Upper lobe of left lung (tissue), 6 donors: ENCODE measurements around the gene NIPA2. TPM values are rescaled to one million over a fixed set of nuclear protein-coding genes. Genes with fewer than 3 reads are reported as not detected.
"Not testable (repeated sequence)": the region's sequence is repeated elsewhere in the genome, so short reads cannot be mapped to it uniquely, and the experiment has no call there.

Source experiments
- ATAC-seq, 2 donors: fragments of 200-7000 bp; cut with Tn5 transposase; one replicate each; pipeline ENCODE4 v1.9.1; 2022; ENCODE audit warnings: mild to moderate bottlenecking in 2 of 2, moderate library complexity in 2 of 2; ENCODE audit not compliant: low FRiP score in 2 of 2
- DNase-seq, 2 donors: peaks; one replicate each; pipeline ENCODE4 v3.0.0-alpha.2; 2019 to 2020
- H3K27ac ChIP-seq, 4 donors: fragments of 200-600 bp; sonication (generic); one replicate each; pipeline ENCODE4 v1.5.1; 2016 to 2019
- H3K27me3 ChIP-seq, 4 donors: fragments of 200-600 bp; sonication (generic); one replicate each; pipeline ENCODE4 v1.5.1; 2017 to 2019
- H3K36me3 ChIP-seq, 4 donors: fragments of 200-600 bp; sonication (generic); one replicate each; pipeline ENCODE4 v1.5.1; 2016 to 2019
- H3K4me1 ChIP-seq, 4 donors: fragments of 200-600 bp; sonication (generic); one replicate each; pipeline ENCODE4 v1.5.1; 2018 to 2019
- H3K4me3 ChIP-seq, 4 donors: fragments of 200-600 bp; sonication (generic); one replicate each; pipeline ENCODE4 v1.5.1; 2017 to 2019; ENCODE audit warnings: mild to moderate bottlenecking in 2 of 4, moderate library complexity in 1 of 4
- H3K9me3 ChIP-seq, 4 donors: fragments of 200-600 bp; sonication (generic); one replicate each; pipeline ENCODE4 v1.5.1; 2018 to 2019
- EP300 ChIP-seq, 4 donors: sonication (generic); formaldehyde crosslinking; IDR thresholded peaks; one replicate each; pipeline ENCODE4 v1.5.1; 2017; ENCODE audit warnings: antibody characterized with exemption in 4 of 4, control low read depth in 2 of 4
- POLR2A ChIP-seq, 4 donors: fragments of 450-650 bp; IDR thresholded peaks; one replicate each; pipeline ENCODE4 v1.5.1; 2016 to 2017; ENCODE audit warnings: antibody characterized with exemption in 4 of 4, mild to moderate bottlenecking in 2 of 4
- POLR2AphosphoS5 ChIP-seq, 2 donors: sonication (generic); formaldehyde crosslinking; IDR thresholded peaks; one replicate each; pipeline ENCODE4 v1.5.1; 2017; ENCODE audit warnings: antibody characterized with exemption in 2 of 2
- WGBS, 2 donors: methylation state at CpG; one replicate each; pipeline ENCODE4 v1.1.5; 2017 to 2018; 5-methylcytosine and 5-hydroxymethylcytosine counted together
- total RNA-seq, 6 donors: library from RNA; depleted of rRNA in 4 of 6; stranded (reverse); fragments of >200 nt in 4 of 6; gene quantifications; one replicate each; pipeline versions ENCODE4 v1.1.0 to v1.2.1, GENCODE V29; 2016 to 2021
- TF ChIP-seq, protein P1 (sequence below), 6 experiments: fragments of 450-650 bp in 4 of 6; fragments of 200-600 bp in 2 of 6; sonication (generic) in 2 of 6; IDR thresholded peaks; one replicate each; pipeline ENCODE4 v1.5.1; 2016 to 2019; ENCODE audit warnings: antibody characterized with exemption in 6 of 6
- donor health status: DM: no; HTN: no; CAD: no; lungs with moderate emphysema.
- donor health status: DM: no; HTN: yes; CAD: no; lungs with severe emphysema.

The NIPA2 gene
- total RNA-seq, 6 donors from 2014 or later: 23.0 to 55.9 (median 47.5) TPM

- ATAC-seq (no peak), DNase-seq (no peak)
- H3K9me3 ChIP-seq: no peaks in the 10 kb centered on the region
- no peak overlapping the region for H3K4me3 ChIP-seq
- H3K27ac ChIP-seq: no peak overlapping the region
- TF ChIP-seq POLR2A (IDR thresholded peaks at IDR 0.05) (no peak), EP300 (IDR thresholded peaks at IDR 0.05) (no peak), POLR2AphosphoS5 (IDR thresholded peaks at IDR 0.05) (no peak)
- TF ChIP-seq, protein P1, sequence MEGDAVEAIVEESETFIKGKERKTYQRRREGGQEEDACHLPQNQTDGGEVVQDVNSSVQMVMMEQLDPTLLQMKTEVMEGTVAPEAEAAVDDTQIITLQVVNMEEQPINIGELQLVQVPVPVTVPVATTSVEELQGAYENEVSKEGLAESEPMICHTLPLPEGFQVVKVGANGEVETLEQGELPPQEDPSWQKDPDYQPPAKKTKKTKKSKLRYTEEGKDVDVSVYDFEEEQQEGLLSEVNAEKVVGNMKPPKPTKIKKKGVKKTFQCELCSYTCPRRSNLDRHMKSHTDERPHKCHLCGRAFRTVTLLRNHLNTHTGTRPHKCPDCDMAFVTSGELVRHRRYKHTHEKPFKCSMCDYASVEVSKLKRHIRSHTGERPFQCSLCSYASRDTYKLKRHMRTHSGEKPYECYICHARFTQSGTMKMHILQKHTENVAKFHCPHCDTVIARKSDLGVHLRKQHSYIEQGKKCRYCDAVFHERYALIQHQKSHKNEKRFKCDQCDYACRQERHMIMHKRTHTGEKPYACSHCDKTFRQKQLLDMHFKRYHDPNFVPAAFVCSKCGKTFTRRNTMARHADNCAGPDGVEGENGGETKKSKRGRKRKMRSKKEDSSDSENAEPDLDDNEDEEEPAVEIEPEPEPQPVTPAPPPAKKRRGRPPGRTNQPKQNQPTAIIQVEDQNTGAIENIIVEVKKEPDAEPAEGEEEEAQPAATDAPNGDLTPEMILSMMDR (IDR thresholded peaks at IDR 0.05): no peak
- H3K36me3 ChIP-seq: no peaks in the 10 kb centered on the region
- no peaks in the 10 kb centered on the region for H3K4me1 ChIP-seq
- H3K27me3 ChIP-seq: no peaks in the 10 kb centered on the region
Observed at GRCh38 chr15:22796079-22796478, 42.4 kb upstream of the NIPA2 start.

- DNase-seq (no peak), ATAC-seq (no peak)
- Histone ChIP-seq H3K27ac (no peak overlapping the region), H3K4me1 (no peaks in the 10 kb centered on the region), H3K36me3 (no peaks in the 10 kb centered on the region), H3K27me3 (no peaks in the 10 kb centered on the region), H3K4me3 (no peak overlapping the region), H3K9me3 (no peaks in the 10 kb centered on the region)
- 73 to 91% methylated on average over 2 of the region's 2 CpGs for WGBS, 2 donors
- TF ChIP-seq EP300 (IDR thresholded peaks at IDR 0.05) (no peak), POLR2A (IDR thresholded peaks at IDR 0.05) (no peak), POLR2AphosphoS5 (IDR thresholded peaks at IDR 0.05) (no peak)
- TF ChIP-seq, protein P1 (IDR thresholded peaks at IDR 0.05): no peak
Observed at GRCh38 chr15:22799902-22800301, 38.6 kb upstream of the NIPA2 start.

GRCh38 chr15:22803006-22803405 lies 35.5 kb upstream of the NIPA2 start:
- H3K27ac ChIP-seq, H3K36me3 ChIP-seq, H3K9me3 ChIP-seq, H3K4me1 ChIP-seq, ATAC-seq, H3K4me3 ChIP-seq, H3K27me3 ChIP-seq, DNase-seq: not testable (repeated sequence)
- WGBS, 2 donors: 97 to 98% methylated on average over 10 of the region's 10 CpGs

GRCh38 chr15:22806156-22806555 lies 32.3 kb upstream of the NIPA2 start:
- DNase-seq (no peak), ATAC-seq (no peak)
- WGBS, 2 donors: 94 to 96% methylated on average over 11 of the region's 11 CpGs
- TF ChIP-seq EP300 (IDR thresholded peaks at IDR 0.05) (no peak), POLR2AphosphoS5 (IDR thresholded peaks at IDR 0.05) (no peak), POLR2A (IDR thresholded peaks at IDR 0.05) (no peak)
- TF ChIP-seq, protein P1 (IDR thresholded peaks at IDR 0.05): no peak
- Histone ChIP-seq H3K27me3 (no peaks in the 10 kb centered on the region), H3K4me1 (no peaks in the 10 kb centered on the region), H3K36me3 (no peaks in the 10 kb centered on the region), H3K27ac (no peak overlapping the region), H3K4me3 (no peak overlapping the region), H3K9me3 (no peaks in the 10 kb centered on the region)

DNA sequence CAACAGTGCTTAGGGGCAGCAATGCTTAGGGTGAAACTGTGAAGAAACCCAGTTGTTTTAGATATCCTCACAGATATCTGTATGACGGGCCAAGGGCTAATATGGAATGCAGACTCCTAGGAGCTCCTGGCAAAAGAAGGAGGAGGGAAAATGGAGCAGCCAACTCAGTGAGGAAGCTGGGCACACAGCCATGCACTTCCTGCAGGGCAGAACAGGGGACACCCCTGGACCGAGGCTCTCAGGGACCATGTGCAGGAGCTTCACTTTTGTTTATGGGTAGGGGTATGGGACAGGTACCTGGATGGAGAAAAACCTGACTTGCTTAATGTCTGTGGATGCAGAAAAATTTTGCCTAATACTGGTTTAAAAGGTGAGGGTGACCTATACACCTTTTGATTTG lies 31.8 kb upstream of the NIPA2 start:
- Histone ChIP-seq H3K27ac (no peak overlapping the region), H3K4me1 (no peaks in the 10 kb centered on the region), H3K36me3 (no peaks in the 10 kb centered on the region), H3K27me3 (no peaks in the 10 kb centered on the region), H3K4me3 (no peak overlapping the region), H3K9me3 (no peaks in the 10 kb centered on the region)
- ATAC-seq (no peak), DNase-seq (no peak)
- TF ChIP-seq EP300 (IDR thresholded peaks at IDR 0.05) (no peak), POLR2A (IDR thresholded peaks at IDR 0.05) (no peak)
- WGBS, 2 donors: 32 to 60% methylated on average over 2 of the region's 2 CpGs

DNA sequence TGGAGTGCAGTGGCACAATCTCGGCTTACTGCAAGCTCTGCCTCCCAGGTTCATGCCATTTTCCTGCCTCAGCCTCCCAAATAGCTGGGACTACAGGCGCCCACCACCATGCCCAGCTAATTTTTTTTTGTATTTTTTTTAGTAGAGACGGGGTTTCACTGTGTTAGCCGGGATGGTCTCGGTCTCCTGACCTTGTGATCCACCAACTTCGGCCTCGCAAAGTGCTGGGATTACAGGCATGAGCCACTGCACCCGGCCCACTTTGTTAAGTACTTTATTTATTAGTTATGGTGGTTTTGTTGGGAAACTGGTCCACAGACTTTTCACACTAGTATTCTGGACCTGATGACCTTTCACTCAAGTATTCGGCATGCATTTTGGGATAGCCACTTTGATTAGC lies 30.6 kb upstream of the NIPA2 start:
- H3K27me3 ChIP-seq, H3K4me3 ChIP-seq, ATAC-seq, DNase-seq, H3K9me3 ChIP-seq, H3K4me1 ChIP-seq, H3K27ac ChIP-seq, H3K36me3 ChIP-seq: not testable (repeated sequence)
- WGBS, 2 donors: 88 to 98% methylated on average over 9 of the region's 9 CpGs
